Pulmonary artery endothelial cell (primary cell): ENCODE data around the gene BMPR2. TPM values are rescaled to one million over a fixed set of nuclear protein-coding genes. Genes with fewer than 3 reads are reported as not detected.
"Not testable (repeated sequence)": the region's sequence is repeated elsewhere in the genome, so short reads cannot be mapped to it uniquely, and the experiment has no call there.

ENCODE experiments used
- DNase-seq: peaks from one replicate; pipeline ENCODE4 v3.0.0-alpha.2; 2011; ENCODE audit warnings: low read depth, low spot score
- total RNA-seq: library from RNA; depleted of rRNA; stranded (reverse); fragments of >200 nt; gene quantifications from 2 replicates; pipeline ENCODE4 v1.2.3, GENCODE V29; 2014

Gene BMPR2
- total RNA-seq: 34.3 and 41.7 TPM in 2 replicates

DNA sequence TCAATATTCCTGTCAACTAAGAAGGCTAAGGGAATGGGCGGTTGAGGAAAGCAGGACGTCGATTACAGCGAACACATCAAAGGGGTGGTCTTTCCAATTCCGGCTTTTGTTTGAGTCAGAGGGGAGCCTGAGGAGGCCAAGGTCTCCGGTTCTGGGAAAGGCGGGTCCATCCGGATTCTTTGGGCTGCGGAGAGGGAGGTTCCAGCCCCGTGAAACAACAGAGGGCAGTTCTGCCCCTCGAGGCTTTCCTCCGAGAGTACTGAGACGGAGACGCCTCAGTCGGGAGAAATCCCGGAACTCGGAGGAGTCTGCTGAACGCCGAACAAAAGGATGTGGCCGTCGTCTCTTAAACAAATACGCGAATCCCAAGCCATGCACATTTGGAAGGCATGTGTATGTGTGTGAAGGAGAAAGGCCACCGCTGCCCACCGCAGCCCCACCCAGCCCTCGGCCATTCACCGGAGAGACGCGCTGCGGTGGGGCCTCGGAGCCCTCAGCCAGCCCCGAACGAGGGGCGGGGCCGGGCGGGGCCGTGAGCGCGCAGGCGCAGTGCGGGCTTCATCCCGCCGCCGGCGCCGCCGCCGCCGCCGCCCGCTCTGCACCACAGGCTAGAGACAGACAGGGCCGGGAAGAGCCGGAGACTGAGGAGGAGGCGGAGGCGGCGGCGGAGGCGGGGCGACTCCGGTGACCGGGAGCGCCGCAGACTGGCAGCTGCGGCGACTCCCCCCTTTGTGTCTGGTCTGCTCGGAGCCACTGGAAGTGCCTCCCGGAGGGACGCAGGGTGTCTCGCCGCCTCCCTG, at the start of gene BMPR2:
BMPR2 (plus strand) TSS at position 719 of the 800 bp plus-strand sequence. CDS start 1,148 bp downstream, outside the sequence.
- peak; percentile 82 for DNase-seq

DNA sequence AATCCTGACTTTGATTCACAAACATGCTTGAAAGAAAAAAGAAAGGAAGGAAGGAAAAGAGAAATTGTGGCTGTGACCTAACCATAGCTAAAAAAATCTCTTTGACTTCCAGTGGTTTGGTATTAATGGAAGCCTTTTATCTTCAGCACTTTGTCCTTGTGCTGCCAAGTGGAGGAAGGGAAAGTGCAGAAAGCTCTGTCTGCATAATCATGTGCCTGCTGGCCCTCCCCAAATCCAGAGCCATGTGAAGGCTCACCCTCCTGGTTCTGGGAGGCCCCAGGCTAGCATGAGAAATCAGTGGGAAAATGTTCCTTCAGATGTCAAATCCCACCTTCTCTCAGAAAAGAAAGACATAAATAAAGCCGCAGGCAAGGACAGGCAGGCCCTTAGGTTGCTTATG, 48.3 kb upstream of the BMPR2 start:
- no peak for DNase-seq

DNA sequence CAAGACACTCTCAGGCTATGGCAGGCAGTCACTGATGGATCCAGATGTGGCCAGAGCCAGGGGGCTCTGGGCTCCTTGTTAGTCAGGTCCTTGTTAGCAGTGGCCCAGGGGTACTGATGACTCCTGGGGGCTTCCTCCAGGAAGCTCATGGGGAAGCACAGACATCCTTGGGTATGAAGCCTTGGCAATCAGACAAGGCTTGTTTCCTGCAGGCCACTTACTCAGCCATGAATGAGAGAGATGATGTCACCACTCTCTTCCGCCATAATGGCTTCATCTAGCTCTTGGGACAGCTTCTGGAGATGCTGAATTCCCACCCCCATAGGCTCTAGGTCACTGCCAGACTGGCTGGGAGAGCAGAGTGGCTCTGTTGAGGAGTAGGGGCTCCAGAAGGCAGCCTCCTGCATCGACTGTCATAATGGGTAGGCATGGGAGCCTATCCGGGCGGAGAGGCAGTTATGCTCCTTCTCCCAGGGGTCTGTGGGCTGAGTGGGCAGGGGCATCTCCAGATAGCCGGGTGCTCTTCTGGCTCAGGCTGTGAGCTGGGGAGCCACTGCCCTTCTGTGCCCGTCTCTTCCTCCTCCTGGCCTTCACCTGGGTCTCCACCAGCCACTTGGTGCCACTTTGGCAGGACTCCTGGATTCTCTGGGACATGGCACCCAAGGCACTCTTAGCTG, 40.2 kb upstream of the BMPR2 start:
- peak; percentile 91 for DNase-seq

DNA sequence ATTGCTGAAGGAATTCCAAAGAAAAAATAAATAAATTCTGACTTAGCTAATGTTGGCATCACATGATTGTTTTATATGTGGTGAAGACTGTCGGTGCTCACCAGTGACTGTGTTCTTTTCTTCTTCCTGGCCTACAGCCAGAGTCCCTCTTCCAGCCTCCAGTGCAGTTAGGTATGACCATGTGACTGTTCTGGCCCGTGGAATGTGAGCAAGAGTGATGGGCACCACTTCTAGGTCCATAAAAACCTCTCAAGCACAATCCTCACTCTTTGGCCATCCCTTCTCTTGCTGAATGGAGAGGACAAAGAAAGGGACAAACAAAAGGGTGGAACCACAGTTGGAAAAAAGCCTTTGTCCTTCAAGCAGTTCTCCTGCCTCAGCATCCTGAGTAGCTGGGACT, 39.0 kb upstream of the BMPR2 start:
- no peak for DNase-seq

DNA sequence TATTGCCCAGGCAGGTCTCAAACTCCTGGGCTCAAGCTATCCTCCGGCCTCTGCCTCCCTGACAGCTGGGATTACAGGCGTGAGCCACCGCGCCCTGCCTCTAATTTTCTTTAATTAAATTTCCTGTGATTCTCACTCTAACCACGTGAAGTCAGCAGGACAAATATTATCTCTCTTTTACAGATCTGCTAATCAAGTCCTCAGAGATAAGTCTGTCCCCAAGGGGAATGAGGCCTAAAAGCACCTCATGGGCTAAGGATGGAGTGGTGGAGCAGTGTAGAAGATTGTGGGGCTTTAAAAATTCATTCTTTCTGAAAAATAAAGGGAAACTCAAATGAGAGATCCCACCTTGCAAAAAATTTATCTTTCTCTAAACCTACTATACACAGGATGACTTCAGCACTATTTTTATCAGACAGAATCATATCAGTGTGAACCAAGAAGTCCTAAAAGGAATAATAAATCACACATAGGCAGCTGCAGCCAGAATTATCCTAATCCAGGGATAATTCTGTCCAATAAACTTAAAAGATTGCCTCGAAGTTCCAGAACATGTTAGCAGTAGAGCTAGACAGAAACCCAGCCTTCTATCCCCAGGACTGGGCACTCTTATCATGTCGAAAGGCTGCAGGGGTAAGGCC, 38.3 kb upstream of the BMPR2 start:
- no peak for DNase-seq

DNA sequence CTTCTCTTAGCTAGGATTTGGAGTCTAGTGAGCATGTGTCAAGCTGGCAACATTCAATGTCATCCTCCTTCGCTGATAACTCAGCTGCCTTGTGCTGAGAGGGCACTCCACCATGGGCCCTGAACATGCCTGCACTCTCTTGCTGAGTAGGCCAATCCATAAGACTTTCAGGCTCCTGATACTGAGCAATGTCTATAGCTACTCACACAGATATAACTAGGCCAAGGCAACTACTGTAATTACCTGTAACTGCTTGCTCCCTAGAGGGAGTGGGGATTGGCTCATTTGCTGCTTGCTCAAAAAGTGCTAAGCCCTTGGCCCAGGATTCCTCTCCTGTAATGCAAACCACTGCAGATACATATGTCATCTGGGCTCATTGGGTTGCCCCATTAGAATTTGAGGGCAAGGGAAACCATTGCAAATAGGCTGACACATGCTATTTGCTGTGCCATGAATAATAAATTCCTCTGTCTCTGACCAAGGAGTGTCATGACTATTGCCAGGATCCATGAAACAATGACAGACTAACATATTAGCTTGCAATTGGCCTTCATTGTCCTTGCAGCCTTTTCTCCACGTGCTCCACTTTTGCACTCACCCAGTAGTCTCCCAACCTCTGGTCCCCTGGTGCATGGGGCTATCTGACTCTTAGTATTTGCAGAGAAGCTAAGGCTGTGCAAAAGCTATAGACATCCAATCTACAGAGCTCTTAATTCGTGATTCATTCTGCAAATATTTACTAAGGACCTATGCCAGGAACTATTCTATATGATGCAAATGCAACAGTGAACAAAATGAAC, 36.9 kb upstream of the BMPR2 start:
- no peak for DNase-seq

DNA sequence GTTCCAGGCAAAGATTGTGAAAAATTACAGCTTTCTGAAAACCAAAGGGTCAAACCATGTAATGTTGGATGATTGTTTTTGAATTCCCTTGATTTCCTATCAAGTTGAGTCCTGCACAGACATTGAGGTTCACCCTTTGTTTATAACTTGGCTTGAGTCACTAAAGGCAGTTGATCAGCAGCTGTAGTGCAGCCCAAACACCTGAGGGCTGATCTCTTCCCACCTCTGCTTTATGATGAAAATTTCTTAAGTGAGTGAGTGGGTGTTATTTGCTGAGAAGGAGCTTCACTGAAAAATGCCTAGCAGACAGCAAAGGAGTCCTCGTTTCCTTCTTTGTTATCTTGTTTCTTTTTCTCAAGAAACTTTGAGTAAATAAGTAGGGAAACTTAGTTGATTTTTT, 31.9 kb upstream of the BMPR2 start:
- DNase-seq: no peak

DNA sequence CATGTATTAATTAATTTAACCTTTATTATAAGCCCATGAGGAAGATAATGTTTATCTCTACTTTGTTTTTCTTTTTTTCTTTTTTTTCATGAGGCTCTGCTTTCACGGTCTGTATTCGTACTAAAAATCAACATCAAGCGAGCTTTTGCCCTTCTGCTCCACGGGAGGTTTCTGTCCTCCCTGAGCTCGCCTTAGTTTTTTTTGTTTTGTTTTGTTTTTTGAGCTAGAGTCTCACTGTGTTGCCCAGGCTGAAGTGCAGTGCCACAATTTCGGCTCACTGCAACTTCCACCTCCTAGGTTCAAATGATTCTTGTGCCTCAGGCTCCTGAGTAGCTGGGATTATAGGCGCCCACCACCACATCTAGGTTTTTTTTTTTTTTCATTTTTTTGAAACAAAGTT, 29.9 kb upstream of the BMPR2 start:
- no peak for DNase-seq

DNA sequence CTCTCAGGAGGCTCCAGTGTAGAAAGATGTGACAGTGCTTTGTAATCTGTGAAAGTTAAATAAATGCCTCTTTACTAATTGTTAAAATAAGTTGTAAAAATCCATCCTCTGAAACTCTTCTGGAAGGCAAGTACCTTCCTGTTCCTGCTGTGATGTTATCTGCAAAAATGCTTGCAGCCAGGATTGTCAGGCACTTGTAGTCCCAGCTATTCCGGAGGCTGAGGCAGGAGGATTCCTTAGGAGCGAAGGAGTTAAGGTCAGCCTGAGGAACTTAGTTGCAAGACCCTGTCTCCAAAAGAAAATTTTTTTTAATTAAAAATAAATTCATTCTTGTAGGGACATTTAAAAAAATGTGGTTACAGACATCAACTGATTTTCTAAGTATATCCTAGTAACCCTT, 22.7 kb upstream of the BMPR2 start:
- DNase-seq: no peak

DNA sequence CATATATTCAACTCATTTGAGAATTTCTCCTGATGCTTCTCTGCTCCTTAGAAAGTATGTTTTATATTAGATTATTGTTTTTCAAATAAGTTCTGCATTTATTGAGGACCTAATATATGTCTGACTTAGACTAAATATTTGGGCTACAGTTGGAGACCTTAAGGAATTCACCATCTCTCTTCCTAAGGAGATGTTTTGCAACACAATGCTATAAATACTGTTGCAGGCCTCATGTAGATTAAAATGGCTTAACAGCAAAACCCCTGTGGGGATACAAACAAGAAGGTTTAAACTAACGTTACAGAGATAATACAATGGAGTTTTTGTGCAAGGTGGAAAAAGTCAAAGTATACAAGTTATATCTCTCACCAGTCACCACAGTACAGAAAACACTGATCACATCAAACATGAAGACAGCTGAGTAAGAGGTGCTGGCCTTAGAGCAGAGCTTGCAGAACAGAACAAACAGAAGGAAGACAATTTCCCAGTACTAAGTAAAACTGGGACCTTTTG, 20.1 kb upstream of the BMPR2 start:
- no peak for DNase-seq

DNA sequence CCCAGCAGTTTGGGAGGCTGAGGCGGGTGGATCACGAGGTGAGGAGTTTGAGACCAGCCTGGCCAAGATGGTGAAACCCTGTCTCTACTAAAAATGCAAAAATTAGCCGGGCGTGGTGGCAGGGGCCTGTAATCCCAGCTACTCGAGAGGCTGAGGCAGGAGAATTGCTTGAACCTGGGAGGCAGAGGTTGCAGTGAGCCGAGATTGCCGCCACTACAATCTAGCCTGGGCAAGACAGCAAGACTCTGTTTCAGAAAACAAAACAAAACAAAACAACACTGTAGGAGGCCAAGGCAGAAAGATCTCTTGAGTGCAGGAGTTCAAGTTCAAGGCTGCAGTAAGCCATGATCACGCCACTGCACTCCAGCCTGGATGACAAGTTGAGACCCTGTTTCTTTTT, 17.2 kb upstream of the BMPR2 start:
- not testable (repeated sequence) for DNase-seq

DNA sequence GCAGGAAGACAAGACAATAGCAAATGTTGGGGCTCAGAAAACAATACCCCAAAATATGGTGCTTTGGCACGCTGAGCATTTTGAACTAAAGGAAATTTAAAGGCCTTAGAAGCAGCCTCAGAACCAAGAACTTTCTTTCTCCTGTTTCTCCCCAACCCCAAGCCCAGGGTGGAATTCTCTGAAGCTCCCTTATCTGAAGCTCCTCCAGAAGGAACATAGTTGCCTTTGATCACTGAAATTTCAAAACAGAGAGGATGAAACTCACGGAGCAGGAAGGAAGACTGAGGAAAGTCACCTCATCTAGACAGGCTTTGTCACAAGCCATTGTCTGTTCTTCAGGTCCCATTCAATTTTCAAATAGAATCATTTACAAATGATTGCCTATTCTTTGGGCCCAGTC, 15.5 kb upstream of the BMPR2 start:
- DNase-seq: no peak

DNA sequence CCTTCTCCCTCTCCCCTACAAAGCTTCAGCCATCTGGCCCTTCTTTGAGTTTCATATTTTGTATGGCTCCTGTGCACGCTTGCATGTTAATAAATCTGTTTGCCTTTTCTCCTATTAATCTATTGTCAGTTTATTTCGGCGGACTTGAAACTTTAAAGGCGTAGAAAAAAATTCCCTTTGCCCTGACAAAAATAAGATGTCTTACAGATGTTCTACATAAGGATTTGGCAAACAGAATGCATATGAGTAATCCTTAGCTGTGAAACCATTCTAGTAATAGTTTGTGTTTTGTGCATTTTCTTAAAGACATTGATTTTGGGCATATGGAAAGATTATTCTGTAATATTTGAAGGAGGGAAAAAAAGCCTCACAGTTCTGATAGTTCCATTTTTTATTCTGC, 15.0 kb upstream of the BMPR2 start:
- DNase-seq: no peak

DNA sequence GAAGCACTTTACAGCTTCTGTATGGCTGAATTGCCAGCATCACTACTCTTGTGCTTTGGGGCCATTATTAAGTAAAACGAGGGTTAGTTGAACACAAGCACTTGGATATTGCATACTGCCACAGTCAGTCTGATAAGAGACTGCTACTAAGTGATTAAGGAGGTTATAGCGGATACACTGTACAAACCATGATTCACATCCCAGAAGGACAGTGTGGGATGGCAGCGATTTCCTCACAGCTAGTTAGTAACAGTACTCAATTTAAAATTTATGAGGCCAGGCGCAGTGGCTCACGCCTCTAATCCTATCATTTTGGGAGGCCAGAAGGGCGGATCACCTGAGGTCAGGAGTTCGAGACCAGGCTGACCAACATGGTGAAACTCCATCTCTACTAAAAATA, 2.6 kb upstream of the BMPR2 start:
- no peak for DNase-seq

DNA sequence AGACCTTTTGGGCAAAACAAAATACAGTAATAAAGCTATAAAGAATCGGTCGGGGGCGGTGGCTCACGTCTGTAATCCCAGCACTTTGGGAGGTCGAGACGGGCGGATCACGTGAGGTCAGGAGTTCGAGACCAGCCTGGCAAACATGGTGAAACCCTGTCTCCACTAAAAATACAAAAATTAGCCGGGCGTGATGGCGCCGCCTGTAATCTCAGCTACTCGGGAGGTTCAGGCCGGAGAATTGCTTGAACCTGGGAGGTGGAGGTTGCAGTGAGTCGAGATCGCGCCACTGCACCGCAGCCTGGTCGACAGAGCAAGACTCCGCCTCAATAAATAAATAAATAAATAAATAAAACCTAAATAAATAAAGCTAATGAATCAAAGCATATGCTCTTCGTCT, 1.7 kb upstream of the BMPR2 start:
- not testable (repeated sequence) for DNase-seq

DNA sequence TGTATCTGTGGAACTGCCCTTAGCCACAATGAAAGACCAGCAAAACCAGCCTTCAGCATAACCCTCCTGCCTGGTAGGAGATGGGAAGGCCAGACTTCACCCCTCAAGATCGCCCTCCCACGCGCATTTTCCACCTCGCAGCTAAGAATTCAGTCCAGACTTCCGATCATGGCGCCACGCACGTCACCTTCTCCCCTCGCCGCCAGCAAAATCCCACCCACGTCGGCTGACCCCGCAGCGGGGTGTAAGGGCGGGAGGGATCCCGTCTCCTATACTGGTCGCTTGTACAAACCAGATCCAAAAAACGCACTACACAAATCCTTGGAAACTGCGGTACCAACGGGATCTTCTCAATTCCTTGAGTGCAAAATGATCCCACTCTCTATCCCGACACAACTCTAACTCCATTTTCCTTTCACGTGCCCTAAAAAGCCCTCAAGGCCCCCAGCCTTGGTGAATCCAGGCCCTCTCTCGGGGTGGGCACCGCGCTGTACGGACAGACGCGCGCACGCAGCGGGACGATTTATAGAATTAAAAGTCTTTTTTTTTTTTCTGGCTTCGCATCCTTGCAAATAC, 1.0 kb upstream of the BMPR2 start:
- DNase-seq: peak; percentile 79

DNA sequence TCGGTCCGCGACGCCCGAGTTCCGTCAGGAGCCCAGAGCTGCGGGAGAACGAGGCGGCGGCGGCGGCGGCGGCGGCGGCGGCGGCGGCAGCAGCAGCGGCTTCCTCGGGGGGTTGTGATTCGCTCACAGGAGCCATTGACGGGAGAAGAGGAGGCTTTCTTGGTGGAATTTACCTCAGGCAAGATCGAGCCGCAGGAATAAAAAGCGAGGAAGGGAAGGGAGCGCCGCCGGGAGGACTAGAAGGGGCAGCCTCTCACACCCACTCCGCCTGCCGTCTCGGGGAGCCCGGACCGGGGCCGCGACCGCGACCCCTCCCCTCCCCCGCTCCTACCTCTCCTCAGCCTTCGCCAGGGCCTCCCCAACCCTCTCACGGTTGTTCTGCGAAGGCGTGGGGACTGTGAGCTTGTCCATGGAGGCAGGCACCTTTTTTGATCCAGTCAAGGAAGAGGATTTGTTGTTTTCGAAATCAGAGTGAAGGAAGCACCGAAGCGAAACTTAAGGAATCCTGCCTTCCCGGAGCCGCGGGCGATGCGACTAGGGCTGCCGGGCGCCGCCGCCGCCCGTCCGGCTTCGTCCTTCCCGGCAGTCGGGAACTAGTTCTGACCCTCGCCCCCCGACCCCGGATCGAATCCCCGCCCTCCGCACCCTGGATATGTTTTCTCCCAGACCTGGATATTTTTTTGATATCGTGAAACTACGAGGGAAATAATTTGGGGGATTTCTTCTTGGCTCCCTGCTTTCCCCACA, 506 bp downstream of the BMPR2 start:
- no peak for DNase-seq

DNA sequence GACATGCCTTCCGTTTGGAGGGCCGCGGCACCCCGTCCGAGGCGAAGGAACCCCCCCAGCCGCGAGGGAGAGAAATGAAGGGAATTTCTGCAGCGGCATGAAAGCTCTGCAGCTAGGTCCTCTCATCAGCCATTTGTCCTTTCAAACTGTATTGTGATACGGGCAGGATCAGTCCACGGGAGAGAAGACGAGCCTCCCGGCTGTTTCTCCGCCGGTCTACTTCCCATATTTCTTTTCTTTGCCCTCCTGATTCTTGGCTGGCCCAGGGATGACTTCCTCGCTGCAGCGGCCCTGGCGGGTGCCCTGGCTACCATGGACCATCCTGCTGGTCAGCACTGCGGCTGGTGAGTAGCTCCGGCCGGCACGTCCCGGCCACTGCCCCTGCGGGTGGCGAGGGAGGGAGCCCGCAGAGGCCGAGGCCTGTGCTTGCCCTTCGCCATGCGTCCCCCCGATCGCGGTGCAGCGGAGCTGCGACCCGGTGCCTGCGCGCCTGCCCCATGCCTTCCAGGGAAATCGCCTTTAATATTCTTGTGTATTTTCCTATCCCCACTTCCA, 1.2 kb downstream of the BMPR2 start:
- no peak for DNase-seq

DNA sequence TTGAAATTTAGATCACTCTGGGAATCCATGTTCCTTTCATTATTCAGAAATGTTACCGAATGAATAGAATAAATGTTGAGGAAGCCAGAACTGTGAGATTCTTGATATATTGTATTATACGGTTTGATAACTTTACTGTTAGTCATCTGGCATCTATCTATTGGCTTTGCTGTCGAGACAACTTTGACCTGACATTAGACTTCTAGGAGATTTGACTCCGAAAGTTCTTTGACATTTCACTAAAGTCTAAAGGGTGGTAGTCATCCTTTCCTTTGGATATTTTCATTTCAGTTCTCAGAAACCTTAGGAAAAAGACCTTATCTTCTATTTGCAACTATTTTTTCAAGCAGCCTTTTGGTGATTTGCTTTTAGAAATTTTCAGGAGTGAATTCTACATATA, 1.9 kb downstream of the BMPR2 start:
- DNase-seq: no peak
